Activated CD8-positive, alpha-beta memory T cell treated with anti-CD3 and anti-CD28 coated beads for 48 hours (primary cell): ENCODE results near the gene RNF223.
A peak's percentile ranks its signal among the peaks of the same experiment; 100 is the strongest.
"Not testable (repeated sequence)": the region's sequence is repeated elsewhere in the genome, so short reads cannot be mapped to it uniquely, and the experiment has no call there.

ENCODE experiments used
- DNase-seq, 3 experiments: peaks; one replicate each; pipeline ENCODE4 v3.0.0-alpha.2; 2020; ENCODE audit warnings: low read depth in 2 of 3, low spot score in 2 of 3

The RNF223 gene

DNA sequence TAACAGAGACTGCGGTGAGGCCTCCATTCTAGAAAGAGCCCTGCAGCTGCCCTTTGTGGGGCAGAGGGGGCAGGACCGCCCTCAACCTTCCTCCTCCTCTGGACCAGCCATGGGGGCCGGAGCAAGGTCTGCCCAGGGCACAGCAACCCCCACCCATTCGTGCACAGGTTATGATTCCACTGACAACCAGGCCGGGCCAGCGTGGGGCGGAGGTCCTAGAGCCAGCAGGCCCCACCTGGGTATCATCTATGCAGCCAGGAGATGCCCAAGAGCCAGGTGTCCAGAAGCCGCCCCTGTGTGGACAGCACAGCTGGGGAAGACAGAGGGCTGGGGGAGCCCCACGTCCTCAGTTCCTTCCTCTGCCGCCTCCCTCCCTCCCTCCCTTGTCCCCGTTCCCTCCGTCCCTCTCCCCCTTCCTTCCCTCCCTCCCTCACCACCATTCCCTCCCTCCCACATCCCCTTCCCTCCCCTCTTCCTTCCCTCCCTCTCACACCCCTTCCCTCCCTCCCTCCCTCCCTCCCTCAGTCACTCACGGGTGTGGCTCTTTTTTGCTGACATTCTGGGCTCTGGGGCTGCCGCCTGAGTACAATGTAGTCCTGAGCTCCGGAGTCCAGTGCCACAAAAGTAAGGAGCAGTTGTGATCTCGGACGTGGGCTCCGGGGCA is 12.3 kb downstream of the RNF223 start:
- no peak for DNase-seq

DNA sequence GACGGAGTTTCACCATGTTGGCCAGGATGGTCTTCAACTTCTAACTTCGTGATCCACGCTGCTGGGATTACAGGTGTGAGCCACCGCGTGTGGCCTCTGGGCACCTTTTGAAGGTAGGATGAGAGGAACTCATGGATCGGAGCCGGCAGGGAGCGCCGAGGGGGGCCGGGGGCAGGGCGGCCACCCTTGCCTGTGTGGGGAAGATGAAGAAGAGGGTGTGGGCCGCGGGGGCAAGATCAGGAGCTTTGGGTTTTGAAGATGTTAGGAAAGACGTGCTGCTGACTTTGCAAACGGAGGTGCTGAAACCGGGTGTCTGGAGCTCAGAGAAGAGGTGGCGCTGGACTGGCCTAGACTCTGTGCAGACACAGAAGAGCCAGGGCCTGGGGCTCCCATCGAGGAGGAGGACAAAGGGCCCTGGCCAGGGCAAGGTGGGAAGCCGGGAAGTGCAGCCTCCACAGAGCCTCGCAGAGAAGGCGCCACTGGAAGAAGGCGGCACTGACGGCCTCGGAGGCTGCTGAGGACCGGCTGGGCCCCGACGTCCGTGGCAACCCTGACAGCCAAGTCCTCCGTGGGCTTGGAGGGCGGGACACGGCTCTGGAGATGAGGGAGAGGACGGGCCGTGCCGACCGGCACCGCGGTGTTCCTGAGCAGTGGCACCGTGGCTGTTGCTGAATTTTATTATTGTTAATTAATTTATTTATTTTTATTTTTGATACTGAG is 13.7 kb downstream of the RNF223 start:
- no peak for DNase-seq

DNA sequence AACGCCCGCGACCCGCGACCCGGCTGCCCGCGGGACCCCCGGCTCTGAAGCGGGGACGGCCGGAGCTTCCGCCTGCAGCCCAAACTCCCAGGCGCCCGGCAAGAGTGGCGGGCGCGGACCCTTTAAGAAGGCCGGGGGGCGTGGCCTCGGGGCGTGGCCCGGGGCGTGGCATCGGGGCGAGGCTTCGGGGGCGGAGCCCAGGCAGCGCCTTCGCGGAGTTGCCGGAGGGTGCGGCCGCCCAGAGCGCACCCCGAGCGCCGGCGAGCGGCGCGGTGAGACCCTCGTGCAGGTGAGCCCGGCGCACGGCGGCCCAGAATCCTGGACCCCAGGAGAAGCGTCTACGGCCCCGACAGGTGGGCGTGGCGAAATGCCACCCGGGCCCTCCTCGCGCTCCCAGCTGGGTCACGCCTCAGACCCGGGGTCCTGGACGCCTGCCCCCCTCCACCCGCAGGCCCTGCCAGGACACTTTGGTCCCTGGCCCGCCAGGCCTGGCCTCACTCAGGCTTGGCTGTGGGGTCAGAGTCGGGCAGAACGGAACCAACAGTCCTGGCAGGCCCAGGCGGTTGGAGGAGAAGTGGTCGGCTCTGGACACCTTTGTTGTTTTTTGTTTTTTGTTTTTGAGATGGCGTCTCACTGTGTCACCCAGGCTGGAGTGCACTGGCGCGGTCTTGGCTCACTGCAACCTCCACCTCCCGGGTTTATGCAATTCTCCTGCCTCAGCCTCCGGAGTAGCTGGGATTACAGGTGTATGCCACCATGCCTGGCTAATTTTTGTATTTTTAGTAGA is 14.4 kb downstream of the RNF223 start:
- peak; percentile 83 to 94 (median 91) for DNase-seq

DNA sequence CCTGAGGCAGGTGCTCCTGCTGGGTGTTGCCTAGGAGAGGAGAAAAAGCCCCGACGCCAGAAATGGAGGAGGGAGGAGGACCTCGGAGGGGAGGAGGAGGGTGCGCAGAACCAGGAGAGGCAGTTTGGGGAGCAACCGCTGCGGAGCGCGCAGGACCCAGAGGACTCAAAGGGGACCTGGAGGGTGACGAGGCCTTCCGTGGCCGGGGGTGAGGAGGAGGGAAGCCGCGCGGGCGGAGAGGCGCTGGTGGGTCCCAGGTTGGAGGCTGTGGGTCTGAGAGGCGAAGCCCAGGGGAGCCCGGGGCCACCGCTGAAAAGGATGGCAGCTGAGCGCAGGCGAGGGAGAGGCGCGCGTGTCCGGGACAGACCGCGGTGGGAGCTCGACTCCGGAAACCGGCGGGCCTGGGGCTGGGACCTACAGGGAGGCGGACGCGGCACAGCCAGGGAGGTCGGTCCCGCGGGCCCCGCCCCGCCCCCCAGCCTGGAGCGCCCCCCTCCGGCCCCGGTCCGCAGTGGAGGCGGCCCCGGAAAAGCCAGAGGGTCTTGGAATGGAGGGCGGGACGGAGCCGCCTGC is 15.1 kb downstream of the RNF223 start:
- DNase-seq: no peak

DNA sequence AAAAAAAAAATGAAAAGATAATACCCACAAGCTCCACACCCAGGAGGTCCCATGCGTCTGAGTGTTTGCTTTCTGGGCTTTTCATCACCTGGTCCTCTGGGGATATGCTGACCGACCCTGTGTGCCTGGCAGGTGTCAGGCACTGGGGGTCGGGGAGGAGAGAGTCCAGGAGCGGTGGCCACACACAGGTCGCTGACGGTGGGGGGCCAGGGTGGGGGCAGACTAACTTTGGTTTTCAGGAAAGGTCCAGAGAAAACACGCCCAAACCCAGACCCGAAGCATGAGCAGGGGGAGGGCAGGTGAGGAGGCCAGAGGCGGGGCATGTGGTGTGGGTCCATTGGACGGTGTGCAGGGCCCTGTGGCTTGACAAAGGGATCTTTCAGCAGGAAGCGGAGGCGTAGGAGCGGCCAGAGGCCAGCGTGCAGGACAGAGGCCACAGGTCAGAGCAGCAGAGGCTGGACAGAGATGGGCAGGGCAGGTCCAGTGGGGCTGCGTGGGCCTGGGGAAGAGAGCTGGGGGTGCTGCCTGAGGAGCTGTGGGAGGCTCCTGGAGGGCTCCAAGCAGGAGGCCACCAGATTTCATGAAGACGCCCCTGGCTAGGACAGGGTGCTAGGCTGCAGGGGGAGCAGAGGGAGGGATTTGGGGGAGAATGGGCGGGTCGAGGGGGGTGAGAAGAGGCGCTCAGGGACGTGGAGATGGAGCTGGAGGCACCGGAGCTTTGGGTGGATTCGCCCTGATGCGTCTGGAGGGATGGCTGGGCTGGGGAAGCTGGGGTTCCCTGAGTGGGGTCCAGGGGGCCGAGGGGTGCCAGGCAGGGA is 15.8 kb downstream of the RNF223 start:
- DNase-seq: no peak

DNA sequence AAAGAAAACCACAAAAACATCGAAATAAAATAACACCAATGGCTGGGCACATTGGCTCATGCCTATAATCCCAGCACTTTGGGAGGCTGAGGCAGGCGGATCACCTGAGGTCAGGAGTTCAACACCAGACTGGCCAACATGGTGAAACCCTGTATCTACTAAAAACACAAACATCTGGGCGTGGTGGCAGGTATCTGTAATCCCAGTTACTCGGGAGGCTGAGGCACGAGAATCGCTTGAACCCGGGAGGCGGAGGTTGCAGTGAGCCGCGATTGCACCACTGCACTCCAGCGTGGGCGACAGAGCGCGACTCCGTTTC is 16.4 kb downstream of the RNF223 start:
- not testable (repeated sequence) for DNase-seq

DNA sequence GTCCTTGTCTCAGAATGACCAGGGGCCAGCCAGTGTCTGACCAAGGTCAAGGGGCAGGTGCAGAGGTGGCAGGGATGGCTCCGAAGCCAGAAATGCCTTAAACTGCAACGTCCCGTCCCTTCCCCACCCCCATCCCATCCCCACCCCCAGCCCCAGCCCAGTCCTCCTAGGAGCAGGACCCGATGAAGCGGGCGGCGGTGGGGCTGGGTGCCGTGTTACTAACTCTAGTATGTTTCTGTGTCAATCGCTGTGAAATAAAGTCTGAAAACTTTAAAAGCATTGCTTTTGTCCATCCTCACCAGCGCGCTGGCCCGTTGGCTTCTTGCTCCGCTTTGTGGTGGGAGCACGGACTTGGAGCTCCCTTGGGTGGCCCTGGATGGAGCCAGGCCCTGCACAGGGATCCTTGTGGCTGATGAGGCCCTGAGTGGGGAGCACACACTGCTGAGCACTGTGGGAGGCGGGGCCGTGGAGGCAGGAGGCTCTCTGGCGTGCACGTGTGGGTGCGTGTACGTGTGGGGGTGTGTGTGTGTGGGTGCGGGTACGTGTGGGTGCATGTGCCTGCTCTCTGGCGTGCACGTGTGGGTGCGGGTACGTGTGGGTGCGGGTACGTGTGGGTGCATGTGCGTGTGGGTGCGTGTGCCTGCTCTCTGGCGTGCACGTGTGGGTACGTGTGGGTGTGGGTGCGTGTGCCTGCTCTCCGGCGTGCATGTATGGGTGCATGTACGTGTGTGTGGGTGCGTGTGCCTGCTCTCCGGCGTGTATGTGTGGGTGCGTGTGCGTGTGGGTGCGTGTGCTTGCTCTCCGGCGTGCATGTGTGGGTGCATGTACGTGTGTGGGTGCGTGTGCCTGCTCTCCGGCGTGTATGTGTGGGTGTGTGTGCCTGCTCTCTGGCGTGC is 18.0 kb downstream of the RNF223 start:
- DNase-seq: no peak

DNA sequence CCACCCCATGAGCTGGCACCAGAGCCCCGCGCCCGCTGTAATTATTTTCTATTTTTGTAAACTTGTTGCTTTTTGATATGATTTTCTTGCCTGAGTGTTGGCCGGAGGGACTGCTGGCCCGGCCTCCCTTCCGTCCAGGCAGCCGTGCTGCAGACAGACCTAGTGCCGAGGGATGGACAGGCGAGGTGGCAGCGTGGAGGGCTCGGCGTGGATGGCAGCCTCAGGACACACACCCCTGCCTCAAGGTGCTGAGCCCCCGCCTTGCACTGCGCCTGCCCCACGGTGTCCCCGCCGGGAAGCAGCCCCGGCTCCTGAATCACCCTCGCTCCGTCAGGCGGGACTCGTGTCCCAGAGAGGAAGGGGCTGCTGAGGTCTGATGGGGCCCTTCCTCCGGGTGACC is 19.1 kb downstream of the RNF223 start:
- DNase-seq: no peak

DNA sequence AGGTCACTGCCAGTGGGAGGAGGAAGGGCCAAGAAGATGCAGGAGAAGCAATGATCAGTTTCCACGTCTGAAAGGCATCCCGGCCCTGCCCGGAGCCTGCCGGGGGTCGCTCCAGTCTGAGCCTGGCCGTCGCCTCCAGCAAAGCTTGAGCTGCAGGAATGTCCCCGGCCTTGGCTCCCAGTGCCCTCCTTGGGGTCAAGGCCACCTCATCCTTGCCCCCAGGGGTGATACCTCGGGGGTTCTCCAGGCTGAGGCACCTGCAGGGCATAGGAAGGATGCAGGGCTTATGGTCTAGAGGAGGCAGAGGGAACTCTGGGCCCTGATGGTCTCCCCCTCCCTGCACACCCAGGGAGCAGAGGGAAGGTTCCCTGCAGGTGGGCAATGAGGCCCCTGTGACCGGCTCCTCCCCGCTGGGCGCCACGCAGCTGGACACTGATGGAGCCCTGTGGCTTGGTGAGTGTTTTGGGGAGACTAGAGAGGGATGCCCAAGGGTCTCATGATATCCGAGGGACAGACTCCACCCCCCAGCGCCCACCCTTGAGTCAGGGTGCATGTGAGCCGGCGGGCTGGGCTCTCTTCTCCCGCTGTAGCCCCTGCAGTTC is 19.9 kb downstream of the RNF223 start:
- DNase-seq: no peak

DNA sequence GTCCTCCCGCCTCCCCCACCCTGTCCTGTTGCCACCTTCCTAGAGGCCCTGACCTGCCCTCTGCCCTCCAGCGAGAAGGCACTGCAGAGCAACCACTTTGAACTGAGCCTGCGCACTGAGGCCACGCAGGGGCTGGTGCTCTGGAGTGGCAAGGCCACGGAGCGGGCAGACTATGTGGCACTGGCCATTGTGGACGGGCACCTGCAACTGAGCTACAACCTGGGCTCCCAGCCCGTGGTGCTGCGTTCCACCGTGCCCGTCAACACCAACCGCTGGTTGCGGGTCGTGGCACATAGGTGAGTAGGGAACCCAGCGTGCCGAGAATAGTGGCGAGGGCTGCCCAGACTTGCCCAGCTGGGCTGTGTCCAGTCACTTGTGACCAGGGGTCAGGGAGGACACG is 20.4 kb downstream of the RNF223 start:
- DNase-seq: no peak

DNA sequence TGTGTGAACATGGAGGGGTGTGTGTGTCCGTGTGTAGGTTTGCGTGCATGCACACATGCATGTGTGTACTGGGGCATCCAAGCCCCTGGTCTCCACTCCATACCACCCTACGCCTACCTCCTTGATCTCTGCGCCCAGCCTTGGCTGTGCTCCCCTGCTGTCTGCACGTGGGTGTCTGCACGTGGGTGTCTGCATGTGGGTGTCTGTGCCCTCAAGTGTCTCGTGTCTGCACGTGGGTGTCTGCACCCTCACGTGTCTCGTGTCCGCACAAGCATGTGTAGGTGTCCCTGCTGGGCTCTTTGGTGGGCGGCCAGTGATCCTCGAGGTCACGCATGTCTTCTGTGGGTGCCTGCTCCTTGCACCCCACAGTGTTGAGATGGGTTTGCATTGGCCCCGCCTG is 21.1 kb downstream of the RNF223 start:
- no peak for DNase-seq

DNA sequence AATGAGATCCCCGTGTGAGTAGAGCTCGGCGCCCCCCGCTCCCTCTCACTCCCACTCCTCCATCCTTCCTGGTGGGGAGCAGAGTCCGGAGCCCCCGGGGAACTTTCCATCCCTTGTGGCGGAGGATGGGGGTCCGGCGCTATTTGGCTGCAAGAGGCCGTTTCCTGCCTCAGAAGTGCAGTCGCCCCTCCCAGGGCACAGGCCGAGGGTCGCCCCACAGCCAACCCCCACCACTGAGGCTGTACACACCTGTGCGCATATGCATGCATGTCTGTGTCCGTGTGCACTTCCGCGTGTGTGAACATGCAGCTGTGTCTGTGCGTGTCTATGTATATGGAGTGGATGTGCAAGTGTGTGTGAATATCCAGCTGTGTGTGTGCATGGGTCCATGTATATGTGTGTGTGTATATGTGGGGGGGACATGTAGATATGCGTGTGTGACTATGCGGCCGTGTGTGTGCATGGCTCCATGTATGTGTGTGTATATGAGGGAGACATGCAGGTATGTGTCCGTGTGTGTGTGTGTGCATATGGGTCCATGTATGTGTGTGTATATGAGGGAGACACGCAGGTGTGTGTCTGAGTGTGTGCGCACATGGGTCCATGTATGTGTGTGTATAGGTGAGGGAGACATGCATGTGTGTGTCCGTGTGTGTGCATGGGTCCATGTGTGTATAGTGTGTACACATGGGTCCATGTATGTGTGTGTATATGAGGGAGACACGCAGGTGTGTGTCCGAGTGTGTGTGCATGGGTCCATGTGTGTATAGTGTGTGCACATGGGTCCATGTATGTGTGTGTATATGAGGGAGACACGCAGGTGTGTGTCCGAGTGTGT is 21.9 kb downstream of the RNF223 start:
- no peak for DNase-seq

DNA sequence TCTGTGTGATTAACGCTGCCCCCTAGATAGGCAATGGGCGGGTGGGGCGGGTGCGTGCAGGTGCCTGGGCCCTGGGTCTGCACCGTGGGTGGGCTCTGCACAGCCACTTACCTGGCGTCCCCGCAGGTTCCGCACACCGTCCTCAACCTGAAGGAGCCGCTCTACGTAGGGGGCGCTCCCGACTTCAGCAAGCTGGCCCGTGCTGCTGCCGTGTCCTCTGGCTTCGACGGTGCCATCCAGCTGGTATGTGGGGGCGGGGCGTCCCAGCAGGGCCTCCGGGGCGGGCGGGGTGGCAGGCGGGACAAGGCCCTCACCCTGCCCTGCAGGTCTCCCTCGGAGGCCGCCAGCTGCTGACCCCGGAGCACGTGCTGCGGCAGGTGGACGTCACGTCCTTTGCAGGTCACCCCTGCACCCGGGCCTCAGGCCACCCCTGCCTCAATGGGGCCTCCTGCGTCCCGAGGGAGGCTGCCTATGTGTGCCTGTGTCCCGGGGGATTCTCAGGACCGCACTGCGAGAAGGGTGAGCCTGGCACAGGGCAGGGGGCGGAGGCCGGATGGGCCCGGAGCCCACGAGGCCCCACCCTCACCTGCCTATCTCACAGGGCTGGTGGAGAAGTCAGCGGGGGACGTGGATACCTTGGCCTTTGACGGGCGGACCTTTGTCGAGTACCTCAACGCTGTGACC is 22.8 kb downstream of the RNF223 start:
- no peak for DNase-seq

DNA sequence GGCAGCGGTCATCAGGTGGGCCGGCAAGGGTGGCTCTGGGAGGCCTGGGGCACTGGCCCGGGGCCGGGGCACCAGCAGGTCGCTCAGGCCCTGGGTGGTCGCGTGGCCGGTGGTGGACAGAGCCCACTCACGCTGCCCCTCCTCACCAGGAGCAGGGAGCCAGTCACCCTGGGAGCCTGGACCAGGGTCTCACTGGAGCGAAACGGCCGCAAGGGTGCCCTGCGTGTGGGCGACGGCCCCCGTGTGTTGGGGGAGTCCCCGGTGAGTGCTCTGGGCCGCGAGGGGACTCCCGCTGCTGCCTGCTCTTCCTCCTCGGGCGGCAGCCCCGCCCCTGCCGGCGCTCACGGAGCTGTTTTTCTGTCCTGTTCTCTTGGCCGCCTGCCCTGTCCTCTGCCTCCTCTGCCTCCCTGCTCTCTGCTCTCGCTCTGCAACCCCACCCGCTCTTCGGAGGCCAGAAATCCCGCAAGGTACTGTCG is 23.5 kb downstream of the RNF223 start:
- DNase-seq: no peak

DNA sequence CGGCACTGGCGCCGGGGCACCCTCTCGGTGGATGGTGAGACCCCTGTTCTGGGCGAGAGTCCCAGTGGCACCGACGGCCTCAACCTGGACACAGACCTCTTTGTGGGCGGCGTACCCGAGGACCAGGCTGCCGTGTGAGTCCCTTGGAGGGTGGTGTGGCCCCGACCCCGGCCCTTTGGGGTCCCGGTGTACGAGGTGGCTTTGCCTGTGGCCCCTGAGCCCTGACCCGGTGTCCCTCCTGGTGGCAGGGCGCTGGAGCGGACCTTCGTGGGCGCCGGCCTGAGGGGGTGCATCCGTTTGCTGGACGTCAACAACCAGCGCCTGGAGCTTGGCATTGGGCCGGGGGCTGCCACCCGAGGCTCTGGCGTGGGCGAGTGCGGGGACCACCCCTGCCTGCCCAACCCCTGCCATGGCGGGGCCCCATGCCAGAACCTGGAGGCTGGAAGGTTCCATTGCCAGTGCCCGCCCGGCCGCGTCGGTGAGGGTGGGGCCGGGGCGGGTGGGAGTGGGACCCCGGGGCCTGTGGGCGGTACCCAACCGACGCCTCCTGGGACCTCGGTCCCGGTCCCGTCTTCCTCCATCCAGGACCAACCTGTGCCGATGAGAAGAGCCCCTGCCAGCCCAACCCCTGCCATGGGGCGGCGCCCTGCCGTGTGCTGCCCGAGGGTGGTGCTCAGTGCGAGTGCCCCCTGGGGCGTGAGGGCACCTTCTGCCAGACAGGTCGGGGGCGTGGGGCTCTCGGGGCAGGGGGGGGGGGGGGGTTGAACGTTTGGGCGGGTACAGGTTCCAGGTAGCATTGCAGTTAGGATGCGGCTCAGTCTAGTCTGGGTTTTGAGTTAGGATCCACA is 24.6 kb downstream of the RNF223 start:
- no peak for DNase-seq

DNA sequence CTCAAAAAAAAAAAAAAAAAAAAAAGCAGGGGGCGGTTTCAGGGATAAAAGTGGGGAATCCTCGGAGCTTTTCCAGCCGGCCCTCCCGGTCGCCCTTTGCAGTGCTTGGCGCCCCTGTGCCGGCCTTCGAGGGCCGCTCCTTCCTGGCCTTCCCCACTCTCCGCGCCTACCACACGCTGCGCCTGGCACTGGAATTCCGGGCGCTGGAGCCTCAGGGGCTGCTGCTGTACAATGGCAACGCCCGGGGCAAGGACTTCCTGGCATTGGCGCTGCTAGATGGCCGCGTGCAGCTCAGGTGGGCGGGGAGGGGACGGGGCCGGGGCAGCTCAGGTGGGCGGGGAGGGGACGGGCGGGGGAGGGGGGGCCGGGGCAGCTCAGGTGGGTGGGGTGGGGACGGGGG is 25.3 kb downstream of the RNF223 start:
- no peak for DNase-seq

DNA sequence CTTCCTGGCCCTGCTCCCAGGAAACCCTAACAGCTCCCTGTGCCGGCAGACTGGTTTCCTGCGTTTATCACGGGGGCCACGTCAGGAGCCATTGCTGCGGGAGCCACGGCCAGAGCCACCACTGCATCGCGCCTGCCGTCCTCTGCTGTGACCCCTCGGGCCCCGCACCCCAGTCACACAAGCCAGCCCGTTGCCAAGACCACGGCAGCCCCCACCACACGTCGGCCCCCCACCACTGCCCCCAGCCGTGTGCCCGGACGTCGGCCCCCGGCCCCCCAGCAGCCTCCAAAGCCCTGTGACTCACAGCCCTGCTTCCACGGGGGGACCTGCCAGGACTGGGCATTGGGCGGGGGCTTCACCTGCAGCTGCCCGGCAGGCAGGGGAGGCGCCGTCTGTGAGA is 26.1 kb downstream of the RNF223 start:
- DNase-seq: no peak
